Measurements from ENCODE around the gene DPM2.
A peak's percentile ranks its signal among the peaks of the same experiment; 100 is the strongest.

DPM2 gene

GRCh38 chr9:127959841-127960409 is 22.3 kb upstream of the DPM2 start:
- H3K27ac ChIP-seq: peak overlapping the region; percentile 36
- TF ChIP-seq CTCF (conservative IDR thresholded peaks at IDR 0.05): no peak

- no peak overlapping the region for H3K27ac ChIP-seq
- TF ChIP-seq CTCF (conservative IDR thresholded peaks at IDR 0.05): no peak
These were observed 21.7 kb upstream of the DPM2 start for GRCh38 chr9:127959398-127959797.

GRCh38 chr9:127958728-127959127 is 21.1 kb upstream of the DPM2 start:
- H3K27ac ChIP-seq: no peak overlapping the region
- no peak for TF ChIP-seq CTCF (conservative IDR thresholded peaks at IDR 0.05)

- peak; percentile 88 for TF ChIP-seq CTCF (conservative IDR thresholded peaks at IDR 0.05)
- H3K27ac ChIP-seq: peak overlapping the region; percentile 61
These were observed 17.8 kb upstream of the DPM2 start for GRCh38 chr9:127955294-127956015.

- H3K27ac ChIP-seq: peak overlapping the region; percentile 61
- TF ChIP-seq CTCF (conservative IDR thresholded peaks at IDR 0.05): no peak
These were observed 17.2 kb upstream of the DPM2 start for GRCh38 chr9:127954831-127955293.

- no peak for TF ChIP-seq CTCF (conservative IDR thresholded peaks at IDR 0.05)
- H3K27ac ChIP-seq: peak overlapping the region; percentile 61
These were observed 16.3 kb upstream of the DPM2 start for GRCh38 chr9:127953768-127954505.

- TF ChIP-seq CTCF (conservative IDR thresholded peaks at IDR 0.05): no peak
- peak overlapping the region; percentile 61; the same call in 1 of the 2 replicates for H3K27ac ChIP-seq
These were observed 15.5 kb upstream of the DPM2 start for GRCh38 chr9:127953154-127953553.
